IPS DF 4.7 (cell line): ENCODE data around the gene PRRG3.

Experiments used
- DNase-seq: peaks from one replicate; pipeline ENCODE4 v3.0.0-alpha.2; 2013; ENCODE audit warnings: low spot score; ENCODE audit errors: extremely low read depth

Gene PRRG3

GRCh38 chrX:151742311-151742710, 47.1 kb downstream of the PRRG3 start:
- no peak for DNase-seq

GRCh38 chrX:151743651-151744470, 48.6 kb downstream of the PRRG3 start:
- no peak for DNase-seq

DNA sequence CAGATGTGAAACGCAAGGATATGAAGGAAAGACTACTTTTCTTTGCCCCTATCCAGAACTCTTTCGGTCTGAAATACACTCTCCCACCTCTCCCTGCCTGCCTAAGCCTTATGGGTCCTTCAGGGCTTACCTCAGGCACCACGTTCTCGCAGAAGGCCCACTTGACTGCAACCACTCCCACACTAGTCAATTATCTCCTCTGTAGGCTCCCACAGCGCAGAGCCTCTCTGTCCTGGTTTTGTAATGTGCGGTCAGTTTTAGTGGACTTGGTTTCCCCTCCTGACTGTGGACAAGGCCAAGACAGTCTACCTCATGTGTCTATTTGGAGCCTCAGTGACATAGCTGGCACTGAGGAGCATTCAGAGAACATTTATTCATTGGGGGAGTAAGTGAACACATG, 50.4 kb downstream of the PRRG3 start:
- no peak for DNase-seq

GRCh38 chrX:151746502-151746901, 51.2 kb downstream of the PRRG3 start:
- no peak for DNase-seq

DNA sequence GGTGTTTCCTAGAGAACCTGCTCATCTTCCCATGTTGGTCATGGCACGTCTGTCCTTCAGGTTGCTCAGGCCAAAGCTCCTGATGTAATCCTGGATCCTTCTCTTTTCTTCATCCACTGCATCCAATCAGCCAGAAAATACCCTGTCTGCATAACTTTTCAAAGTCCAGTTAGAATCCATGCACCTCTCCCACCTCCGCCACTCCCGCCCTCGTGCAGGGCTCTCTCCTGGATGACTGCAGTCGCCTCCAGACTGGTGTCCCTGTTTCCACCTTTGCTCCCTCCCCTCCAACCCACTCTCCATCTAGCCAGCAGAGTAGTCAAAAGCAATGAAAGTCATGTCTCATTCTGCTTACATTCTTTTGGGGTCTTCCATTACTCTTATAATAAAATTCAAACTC, 55.3 kb downstream of the PRRG3 start:
- DNase-seq, result no peak

DNA sequence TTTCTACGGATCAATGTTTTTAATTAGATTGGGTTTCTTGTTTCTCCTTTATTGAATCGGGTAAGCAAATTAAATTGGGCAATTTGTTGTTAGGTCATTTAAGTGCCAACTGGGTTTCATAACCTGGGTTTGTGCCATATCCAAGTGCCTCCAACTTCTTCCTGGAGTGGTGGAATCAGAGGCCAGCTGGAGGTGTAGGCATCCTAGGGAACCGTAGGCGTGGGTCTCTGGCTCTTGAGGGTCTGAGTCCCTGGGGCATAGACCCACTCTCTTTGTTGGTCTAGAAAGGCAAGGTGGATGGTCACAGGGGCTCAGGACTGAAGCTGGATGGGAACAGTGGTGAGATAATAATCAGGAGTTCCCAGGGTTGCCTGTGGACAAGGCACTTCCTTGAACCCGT, 57.6 kb downstream of the PRRG3 start:
- no peak for DNase-seq

- DNase-seq, result no peak
Observed at GRCh38 chrX:151753313-151754046, 58.2 kb downstream of the PRRG3 start.

- no peak for DNase-seq
Observed at GRCh38 chrX:151754047-151754429, 58.8 kb downstream of the PRRG3 start.

- no peak for DNase-seq
Observed at GRCh38 chrX:151754641-151755215, 59.5 kb downstream of the PRRG3 start.
